Upper lobe of right lung (tissue), 1 donor: Measurements from ENCODE around the gene RASGRP3. TPM values are rescaled to one million over a fixed set of nuclear protein-coding genes. Genes with fewer than 3 reads are reported as not detected.
"Not testable (repeated sequence)": the region's sequence is repeated elsewhere in the genome, so short reads cannot be mapped to it uniquely, and the experiment has no call there.

ENCODE experiments used
- ATAC-seq: fragments of 200-7000 bp; cut with Tn5 transposase; one replicate; pipeline ENCODE4 v1.9.1; 2020; ENCODE audit warnings: mild to moderate bottlenecking, moderate library complexity
- DNase-seq: peaks from one replicate; pipeline ENCODE4 v3.0.0-alpha.2; 2020
- H3K27ac ChIP-seq: fragments of 200-600 bp; one replicate; pipeline ENCODE4 v1.8.0; 2022
- H3K27me3 ChIP-seq: fragments of 200-600 bp; one replicate; pipeline ENCODE4 v1.8.0; 2022; ENCODE audit warnings: mild to moderate bottlenecking
- H3K36me3 ChIP-seq: fragments of 200-600 bp; one replicate; pipeline ENCODE4 v1.8.0; 2022
- H3K4me1 ChIP-seq: fragments of 200-600 bp; one replicate; pipeline ENCODE4 v1.8.0; 2022
- H3K4me3 ChIP-seq: fragments of 200-600 bp; one replicate; pipeline ENCODE4 v1.8.0; 2022; ENCODE audit warnings: mild to moderate bottlenecking
- H3K9me3 ChIP-seq: fragments of 200-600 bp; one replicate; pipeline ENCODE4 v1.8.0; 2022
- CTCF ChIP-seq: fragments of 200-600 bp; IDR thresholded peaks from one replicate; pipeline ENCODE4 v1.8.0; 2022; ENCODE audit warnings: antibody characterized with exemption
- intact Hi-C: fragments of 100-400 bp; cut with DNase I; formaldehyde crosslinking; loops from one replicate; pipeline ENCODE4 v1.11.0; 2022
- total RNA-seq: library from RNA; stranded (reverse); fragmentation: NEBNext Ultra II Directional; extraction: Animal tissue kit (Norgen Biotek cat#: 25700); gene quantifications from one replicate; pipeline ENCODE4 v1.2.1, GENCODE V29; 2021
- donor health status: DM: no; HTN: yes; CAD: no; lungs with severe emphysema.

The RASGRP3 gene
- total RNA-seq, 1 donor from 2014 or later, result 13.6 TPM

GRCh38 chr2:33458248-33458819, 18.1 kb upstream of the RASGRP3 start:
- peaks cover 6% of the 10 kb centered on the region for H3K4me1 ChIP-seq
- H3K36me3 ChIP-seq, result no peaks in the 10 kb centered on the region
- no peaks in the 10 kb centered on the region for H3K9me3 ChIP-seq
- DNase-seq (no peak), ATAC-seq (no peak)
- no peak overlapping the region for H3K27ac ChIP-seq
- no peak overlapping the region for H3K4me3 ChIP-seq
- no peak for TF ChIP-seq CTCF
- H3K27me3 ChIP-seq, result no peaks in the 10 kb centered on the region
- intact Hi-C loops, result no loop called here

GRCh38 chr2:33459745-33460144, 16.7 kb upstream of the RASGRP3 start:
- intact Hi-C loops, result no loop called here
- no peak overlapping the region for H3K4me3 ChIP-seq
- no peaks in the 10 kb centered on the region for H3K27me3 ChIP-seq
- no peak overlapping the region for H3K27ac ChIP-seq
- DNase-seq, result no peak
- H3K4me1 ChIP-seq, result peaks cover 6% of the 10 kb centered on the region
- ATAC-seq, result no peak
- H3K9me3 ChIP-seq, result no peaks in the 10 kb centered on the region
- no peak for TF ChIP-seq CTCF
- no peaks in the 10 kb centered on the region for H3K36me3 ChIP-seq

GRCh38 chr2:33462512-33462911, 13.9 kb upstream of the RASGRP3 start:
- H3K36me3 ChIP-seq, H3K27me3 ChIP-seq, H3K27ac ChIP-seq, intact Hi-C loops, DNase-seq, H3K9me3 ChIP-seq, ATAC-seq, H3K4me1 ChIP-seq, H3K4me3 ChIP-seq: not testable (repeated sequence)

GRCh38 chr2:33467413-33467812, 9.0 kb upstream of the RASGRP3 start:
- no peaks in the 10 kb centered on the region for H3K4me1 ChIP-seq
- DNase-seq, result no peak
- no peaks in the 10 kb centered on the region for H3K9me3 ChIP-seq
- no peak overlapping the region for H3K4me3 ChIP-seq
- no peak overlapping the region for H3K27ac ChIP-seq
- ATAC-seq, result no peak
- H3K27me3 ChIP-seq, result no peaks in the 10 kb centered on the region
- TF ChIP-seq CTCF, result no peak
- intact Hi-C loops, result no loop called here
- no peaks in the 10 kb centered on the region for H3K36me3 ChIP-seq

GRCh38 chr2:33469238-33469637, 7.2 kb upstream of the RASGRP3 start:
- H3K27ac ChIP-seq, result no peak overlapping the region
- H3K36me3 ChIP-seq, result no peaks in the 10 kb centered on the region
- no peaks in the 10 kb centered on the region for H3K27me3 ChIP-seq
- DNase-seq (no peak), ATAC-seq (no peak)
- no peaks in the 10 kb centered on the region for H3K4me1 ChIP-seq
- H3K4me3 ChIP-seq, result no peak overlapping the region
- TF ChIP-seq CTCF, result no peak
- intact Hi-C loops, result no loop called here
- no peaks in the 10 kb centered on the region for H3K9me3 ChIP-seq

GRCh38 chr2:33475224-33476130, 972 bp upstream of the RASGRP3 start:
- Histone ChIP-seq H3K4me3 (peak overlapping the region; percentile 69), H3K9me3 (no peaks in the 10 kb centered on the region), H3K36me3 (no peaks in the 10 kb centered on the region), H3K27ac (peak overlapping the region; percentile 91), H3K4me1 (peaks cover 11% of the 10 kb centered on the region), H3K27me3 (no peaks in the 10 kb centered on the region)
- peak; percentile 85 for TF ChIP-seq CTCF
- peak; percentile 85 for ATAC-seq
- DNase-seq, result peak; percentile 79
- intact Hi-C loops, result no loop called here
